Activated CD4-positive, alpha-beta T cell treated with anti-CD3 and anti-CD28 coated beads, Interleukin-2, amount 50 U/mL, for 4 hours (primary cell): Measurements from ENCODE around the gene NAPA.

ENCODE experiments used
- DNase-seq, 2 experiments: peaks; one replicate each; pipeline ENCODE4 v3.0.0-alpha.2; 2020

The NAPA gene

DNA sequence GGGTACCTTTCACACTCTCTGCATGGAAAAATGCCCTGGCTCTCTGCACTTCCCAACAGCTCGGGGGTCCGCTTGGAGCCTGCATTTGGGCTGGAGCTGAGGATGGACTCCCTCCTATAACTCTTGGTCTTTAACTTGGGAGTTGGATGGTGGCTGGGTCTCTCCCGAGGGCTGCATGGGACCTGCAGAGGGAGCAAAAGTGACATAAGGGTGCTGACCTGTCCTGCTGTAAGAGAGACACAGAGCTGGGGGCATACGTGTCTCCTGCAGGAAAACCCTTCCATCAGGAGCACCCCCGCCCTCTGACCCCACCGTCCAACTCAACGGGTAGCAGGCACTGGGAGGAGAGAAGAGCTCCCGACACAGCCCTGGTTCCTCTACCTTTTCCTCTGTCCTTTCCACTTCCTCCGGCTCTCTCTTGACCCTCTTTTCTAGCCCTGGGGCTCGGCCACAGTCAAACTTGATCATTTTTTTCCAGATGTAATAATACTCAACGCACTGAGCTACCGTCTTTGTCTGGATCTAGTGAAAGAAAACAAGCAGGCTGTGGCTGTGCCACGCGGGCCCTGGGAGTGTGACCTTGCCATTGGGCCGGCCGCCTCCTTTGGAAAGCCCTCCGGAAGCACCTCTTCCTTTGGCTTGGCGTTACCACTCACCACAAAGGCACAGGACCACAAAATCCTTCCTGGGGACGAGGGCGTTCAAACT is 6.8 kb upstream of the NAPA start:
- no peak for DNase-seq

DNA sequence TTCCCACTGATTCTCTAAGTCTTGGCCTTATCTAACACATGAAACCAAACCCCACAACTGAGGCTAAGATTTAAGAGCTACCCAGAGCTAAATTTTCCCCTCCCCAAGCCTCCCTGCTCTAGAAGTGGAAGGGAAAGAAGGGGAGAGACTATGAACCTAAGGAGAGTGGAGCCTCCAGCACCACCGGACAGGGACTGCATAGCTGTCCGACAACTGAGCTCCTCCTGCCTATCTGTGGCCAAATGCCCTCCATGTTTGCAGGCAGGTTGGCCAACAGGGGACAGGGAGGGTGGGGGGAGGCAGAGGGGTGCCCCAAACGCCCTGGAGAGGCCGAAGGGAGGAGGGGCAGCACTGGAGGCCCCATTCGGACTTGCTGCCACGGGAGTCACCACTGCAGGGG is 6.0 kb upstream of the NAPA start:
- DNase-seq = no peak

DNA sequence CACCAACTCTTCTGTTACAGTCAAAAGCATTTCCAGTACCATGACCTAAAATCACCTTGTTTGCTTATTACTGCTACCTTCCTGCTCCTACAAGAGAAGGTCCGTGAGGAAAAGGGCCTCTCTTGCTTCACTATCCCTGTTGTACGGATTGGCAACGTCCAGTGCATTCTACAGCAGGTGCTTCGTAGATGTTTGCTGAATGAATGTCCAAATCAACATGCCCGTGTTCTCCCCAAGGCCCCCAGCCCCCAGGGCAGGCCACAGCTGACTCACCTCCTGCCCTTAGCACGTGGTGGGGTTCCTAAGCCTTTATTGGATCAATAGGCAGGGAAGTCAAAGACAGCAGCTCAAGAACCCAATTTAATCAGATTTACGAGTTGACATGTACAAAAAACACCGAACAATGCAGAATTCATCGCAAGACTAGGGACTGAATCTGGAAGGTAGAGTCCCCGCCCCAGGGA is 5.5 kb upstream of the NAPA start:
- no peak for DNase-seq

DNA sequence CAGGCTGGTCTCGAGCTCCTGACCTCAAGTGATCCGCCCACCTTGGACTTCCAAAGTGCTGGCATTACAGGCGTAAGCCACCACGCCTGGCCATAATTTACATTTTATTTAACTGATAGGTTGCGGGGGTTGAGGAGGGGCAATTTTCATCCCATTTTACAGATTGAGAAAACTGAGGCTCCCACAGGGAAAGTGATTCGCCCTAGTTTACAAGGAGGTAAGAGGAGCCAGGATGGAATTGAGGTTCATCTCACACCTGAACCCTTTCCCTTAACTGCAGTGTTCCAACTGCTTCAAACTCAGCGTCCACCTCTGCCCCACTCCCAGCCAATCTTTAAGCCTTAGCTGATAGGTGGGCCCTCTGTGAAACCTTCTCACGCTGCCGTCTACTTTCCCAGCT is 4.0 kb upstream of the NAPA start:
- DNase-seq = no peak

DNA sequence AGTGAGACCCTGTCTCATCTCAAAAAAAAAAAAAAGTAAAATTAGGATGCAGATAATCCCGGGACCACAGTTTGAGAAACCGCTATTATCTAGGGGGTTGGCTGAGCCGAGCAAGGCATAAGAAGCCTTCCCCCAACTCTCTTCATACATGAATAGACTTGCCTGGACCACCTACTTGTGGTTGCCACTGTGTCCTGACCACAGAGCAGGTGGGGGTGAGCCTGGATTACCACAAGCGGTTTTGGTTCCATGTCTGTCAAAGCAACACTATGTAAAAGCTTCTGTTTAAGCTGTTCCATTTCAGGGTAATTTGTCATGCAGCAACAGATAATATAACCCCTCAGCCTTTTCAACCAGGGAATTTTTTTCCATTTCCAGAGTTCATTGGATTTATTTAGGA is 3.3 kb upstream of the NAPA start:
- DNase-seq = peak; percentile 23 to 29

DNA sequence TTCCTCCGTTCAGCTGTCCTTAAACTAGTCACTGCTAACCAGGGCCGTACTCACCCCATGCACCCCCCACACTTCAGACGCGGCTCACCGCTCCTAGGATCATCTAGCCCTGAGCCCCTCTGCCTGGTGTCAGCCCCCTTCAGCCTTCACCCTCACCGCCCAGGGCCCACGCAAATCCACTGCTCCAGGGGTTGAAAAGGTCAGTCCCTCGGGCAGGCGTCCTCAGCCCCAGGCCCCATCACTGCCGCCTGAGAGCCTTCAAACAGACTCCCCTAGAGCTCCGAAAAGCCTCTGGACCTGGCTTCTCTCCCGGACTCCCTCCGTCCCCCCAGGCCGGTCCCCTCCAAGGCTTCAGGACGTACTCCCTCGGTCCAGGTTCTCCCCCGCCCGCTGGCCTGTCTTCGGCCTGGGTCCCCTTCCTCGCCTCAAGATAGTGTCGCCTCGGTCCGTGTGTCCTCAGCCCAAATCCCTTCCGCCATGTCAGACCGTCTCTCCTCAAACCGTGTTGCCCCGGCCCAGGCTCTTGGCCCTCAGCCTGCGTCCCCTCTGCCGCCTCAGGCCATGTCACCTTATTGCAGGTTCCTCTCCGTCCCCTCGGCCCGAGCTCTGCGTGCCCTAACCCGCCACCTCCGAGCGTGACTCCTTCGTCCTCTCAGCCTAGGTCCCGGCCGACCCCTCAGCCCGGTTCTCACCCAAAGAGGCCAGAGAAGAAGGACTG is 553 bp downstream of the NAPA start:
- DNase-seq = no peak

DNA sequence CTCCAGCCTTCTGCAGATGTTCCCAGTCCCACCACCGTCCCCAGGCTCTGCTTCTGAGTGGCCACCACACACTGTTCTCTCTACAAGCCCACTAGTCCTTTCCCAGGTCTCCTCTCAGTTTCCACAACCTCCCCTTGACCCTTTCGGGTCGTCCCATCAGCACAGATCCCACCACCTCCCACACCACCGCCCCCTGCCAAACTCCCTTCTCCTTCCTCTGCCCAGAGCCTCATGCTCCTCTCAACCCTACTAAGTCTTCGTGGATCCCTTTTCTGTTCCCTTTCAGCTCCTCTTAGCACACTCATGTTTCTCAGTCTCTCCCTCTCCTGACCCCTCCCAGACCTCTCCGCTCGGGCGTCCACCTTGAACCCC is 1.9 kb downstream of the NAPA start:
- DNase-seq = no peak

DNA sequence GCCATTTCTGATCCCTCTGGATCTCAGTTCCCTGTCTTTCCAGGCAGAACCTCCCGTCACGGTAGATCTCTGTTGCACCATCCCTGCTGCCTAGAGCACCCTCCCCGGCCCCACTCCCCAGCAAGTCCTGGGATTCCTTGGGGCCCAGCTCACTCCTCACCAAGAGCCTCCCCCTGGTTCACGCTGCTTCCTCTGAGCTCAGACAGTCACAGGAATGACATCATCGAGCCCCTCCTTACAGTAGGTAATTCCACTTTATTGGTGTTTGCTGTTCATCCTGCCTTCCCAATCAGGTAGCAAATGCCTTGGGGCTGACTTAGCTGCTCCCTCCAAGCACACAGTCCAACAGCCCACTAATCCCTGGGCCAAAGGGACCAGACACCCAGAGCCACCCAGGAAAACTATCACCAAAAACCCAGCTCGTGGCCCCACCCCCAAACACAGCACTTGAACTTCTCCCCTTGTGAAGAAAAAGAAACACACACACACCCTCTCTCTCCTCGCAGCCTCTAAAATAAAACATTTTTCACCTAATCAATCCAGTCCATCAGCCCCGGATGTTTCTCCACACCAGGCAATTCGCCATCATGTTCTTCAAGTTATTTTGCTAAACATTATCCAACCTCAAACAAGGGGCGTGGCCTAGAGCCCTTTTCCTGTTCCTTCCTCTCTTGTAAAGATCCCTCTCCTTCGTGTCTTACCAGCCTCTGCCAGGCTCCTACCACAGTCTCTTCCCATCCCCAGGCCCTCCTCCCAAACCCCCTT is 2.5 kb downstream of the NAPA start:
- no peak for DNase-seq

DNA sequence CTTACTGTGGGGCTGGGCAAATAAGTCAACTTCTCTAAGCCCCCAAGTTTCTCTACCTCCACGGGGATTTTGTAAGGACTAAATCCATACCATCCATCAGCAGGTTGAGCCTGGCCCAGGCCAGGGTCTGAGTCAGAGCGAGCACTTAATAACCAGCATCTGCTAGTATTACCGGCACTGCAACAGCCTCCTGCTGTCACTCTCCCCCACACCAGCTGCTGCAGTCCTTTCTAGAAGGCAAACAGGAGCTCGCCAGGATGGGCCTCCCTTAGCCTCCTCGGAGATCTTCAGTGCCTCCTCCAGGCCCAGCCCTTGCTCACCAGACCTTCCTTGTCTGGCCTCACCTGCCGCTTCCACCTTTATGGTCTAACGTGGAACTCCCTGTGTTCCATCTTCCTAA is 3.2 kb downstream of the NAPA start:
- no peak for DNase-seq

DNA sequence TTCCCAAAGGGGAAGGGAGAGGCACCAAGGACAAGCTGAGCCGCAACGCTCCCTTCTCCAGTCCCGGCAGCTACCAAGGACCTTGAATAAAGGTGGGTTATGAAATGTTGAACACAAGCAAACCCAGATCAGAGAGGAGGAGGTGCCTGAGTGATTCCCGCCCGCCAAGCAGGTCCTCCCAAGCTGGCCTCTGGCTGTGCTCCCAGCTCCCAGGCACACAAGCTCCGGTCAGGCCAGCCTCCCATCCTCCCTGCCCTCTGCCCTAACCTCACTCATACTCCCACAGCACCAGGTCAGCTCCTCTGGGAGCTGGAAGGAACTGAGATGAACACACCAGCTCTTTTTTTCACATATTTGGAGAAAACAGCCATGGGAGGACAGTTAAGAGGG is 3.7 kb downstream of the NAPA start:
- DNase-seq = no peak

DNA sequence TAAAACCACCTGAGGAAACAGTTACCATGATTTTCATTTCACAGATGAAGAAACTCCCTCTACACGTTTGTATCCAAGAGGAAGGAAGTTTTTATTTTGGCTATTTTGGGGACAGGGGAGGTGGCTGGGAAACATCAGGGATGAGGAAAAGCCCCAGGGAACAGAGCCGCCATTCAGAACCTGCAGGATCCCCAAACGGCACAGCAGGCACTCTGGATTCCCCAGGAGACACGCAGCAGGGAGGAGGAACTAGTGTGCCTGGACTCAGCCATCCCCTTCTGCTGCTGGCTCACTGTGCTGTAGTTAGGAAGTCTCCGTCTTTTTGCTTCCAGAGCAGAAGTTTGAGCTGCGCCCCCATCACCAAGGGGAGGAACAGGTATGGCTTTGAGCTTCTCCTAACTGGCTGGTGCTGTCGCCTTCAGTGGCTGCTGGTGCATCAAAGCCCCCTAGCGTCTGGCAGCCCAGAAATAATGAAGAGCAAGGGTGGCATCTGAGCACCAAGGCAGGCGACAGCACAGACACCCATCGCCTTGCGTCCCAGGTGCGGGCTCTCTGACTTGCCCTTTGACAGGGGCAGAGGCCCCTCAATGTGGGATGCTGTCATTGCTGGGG is 4.2 kb downstream of the NAPA start:
- DNase-seq = no peak

DNA sequence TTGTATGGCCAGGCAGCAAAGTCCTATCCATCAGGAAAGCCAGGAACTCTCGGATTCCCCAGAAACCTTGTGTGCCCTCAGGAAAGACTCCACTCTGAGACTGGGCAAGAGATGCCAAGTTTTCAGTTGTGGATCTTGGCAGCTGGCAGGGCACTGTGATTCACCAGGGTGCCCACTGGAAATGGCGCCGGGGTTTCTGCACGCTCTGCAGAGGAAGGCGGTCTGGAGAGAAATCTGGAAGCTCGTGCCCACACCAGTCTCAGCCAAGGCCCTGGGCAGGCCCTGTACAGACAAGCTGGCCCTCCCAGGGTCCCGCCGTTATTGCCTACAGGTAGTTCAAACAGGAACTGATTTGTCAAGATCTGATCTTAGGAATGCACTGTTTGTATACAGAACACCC is 4.9 kb downstream of the NAPA start:
- DNase-seq = no peak

DNA sequence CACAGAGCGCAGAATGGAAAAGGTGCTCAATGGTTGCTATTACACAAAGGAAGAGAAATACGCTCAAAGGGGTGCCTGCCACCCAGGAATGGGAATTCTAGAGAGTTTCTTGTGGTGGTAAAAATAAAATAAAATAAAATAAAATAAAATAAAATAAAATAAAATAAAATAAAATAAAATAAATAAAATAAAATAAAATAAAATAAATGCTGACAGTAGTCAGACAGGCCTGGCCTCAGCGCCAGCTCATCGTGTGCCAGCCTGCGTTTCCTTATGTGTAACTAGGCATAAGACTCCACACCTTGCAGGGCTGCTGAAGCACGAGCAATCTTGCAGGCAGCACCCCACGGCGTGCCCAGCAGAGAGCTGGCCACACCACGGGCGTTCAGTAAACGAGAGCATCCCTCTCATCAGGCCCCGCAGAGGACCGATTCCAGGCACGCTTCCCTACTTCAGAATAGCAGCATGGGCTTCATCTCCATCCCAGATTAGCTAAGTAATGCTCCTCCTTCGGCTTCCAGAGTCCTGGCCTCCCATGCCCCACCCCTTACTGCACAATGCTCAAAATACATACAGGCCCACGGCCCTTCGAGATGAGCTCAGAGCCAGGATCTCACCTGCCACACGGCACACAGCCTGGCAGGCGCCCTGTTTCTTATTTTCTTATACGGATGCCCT is 5.6 kb downstream of the NAPA start:
- no peak for DNase-seq

DNA sequence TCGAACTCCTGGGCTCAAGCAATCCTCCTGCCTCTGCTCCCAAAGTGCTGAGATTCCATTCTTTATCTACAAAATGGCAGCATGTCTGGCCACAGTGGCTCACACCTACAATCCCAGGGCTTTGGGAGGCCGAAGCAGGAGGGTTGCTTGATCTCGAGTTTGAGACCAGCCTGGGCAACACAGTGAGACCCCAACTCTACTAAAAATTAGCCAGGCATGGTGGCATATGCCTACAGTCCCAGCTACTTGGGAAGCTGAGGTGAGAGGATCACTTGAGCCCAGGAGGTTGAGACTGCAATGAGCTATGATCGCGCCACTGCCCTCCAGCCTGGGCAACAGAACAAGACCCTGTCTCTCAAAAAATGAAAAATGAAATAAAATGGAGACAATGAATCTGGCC is 6.1 kb downstream of the NAPA start:
- no peak for DNase-seq

DNA sequence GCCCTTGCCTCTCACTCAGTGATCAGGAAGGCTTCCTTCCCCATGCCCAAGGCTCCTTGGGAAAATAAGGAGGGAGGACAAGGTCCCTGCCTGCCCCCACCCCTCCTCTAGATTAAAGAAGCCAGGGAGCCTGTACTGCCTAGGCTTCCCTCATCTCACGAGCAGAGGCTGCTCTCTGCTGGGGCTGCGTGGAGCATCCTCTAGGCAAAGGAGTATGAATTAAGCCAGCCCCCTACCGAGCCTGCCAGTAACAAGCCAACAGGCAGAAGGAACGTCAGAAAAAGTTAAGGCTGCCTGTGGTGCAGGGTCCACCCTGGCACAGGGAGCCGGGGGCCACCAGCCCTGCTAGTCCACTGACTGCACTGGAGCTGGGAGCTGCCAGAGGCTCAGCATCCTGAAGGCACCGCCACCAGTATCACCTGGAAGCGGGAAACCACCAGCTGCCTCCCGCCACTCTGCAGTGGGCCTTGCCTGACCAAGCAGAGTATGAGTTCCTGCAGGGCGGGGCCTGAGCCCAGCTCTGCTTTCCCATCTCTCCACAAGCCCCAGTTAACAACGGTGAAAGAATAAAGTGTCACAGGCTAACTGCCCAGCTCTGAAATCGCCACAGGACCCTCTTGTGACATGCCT is 6.8 kb downstream of the NAPA start:
- no peak for DNase-seq

DNA sequence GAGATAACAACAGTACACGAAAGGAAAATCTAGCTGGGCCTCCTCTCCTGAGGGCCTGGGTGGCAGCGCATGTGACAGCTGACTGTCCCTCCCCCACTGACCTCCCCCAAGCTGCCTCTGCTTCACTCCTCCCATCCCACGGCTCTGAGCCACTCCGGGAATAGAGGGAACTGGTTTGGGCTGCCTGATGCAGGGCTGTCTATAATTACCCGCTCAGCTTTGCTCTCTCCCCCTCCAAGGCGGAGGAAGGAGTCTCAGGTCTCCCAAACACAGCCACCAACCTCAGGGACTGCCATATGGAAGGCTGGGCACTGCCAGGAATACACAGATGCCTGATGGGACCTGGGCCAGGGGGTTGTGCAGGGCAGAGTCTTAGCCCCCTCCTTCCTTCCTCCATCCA is 7.9 kb downstream of the NAPA start:
- no peak for DNase-seq

DNA sequence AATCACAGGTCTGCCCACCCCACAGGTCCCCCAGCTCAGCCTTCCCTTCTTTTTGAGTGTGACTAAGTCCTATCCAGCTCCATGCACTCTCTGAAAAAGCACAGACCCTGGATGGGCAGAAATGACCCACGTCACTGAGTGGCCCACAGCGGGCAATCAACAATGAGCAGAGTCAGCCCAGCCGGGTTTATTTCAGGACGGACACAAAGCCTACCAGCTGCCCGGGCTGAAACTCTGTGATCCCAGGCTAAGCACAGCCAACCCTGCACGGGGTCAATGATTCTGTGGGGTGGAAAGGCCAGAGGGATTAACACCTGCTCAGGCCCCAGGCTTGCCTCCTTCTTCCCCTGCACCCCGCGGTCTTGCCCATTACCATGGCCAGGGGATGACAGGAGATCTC is 8.4 kb downstream of the NAPA start:
- DNase-seq = no peak

DNA sequence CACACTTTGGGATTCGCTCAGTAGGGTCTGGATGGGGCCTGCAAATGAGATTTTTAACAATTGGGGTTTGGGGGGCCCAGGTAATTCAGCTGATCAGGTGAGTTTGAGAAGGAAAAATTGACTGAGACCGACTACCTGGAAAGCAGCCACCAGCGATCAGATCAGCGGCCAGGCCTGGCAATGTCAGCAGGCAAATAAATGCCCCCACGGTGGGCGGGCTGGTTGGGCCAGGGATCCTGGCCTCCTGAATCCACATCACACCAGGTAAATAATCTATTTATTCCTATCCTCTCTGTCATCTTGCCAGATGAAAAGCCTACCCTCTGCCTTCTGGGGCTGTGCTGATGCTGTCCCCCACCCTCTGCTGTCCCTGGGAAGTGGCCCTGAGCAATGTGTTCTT is 9.4 kb downstream of the NAPA start:
- no peak for DNase-seq

DNA sequence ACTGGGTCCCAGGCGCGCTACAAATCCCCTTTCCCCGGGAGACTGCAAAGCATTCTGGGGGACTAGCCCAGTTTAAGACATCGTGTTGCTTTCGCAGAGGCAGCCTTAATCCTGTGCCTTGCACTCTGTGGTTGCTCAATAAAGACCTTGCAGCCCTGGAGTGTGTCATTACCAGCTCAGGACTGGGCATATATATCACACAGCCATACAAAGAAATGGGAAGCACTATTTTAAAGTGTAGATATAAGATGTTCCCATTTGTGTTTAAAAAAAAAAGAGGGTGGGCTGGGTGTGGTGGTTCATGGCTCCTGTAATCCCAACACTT is 11.1 kb downstream of the NAPA start:
- no peak for DNase-seq

DNA sequence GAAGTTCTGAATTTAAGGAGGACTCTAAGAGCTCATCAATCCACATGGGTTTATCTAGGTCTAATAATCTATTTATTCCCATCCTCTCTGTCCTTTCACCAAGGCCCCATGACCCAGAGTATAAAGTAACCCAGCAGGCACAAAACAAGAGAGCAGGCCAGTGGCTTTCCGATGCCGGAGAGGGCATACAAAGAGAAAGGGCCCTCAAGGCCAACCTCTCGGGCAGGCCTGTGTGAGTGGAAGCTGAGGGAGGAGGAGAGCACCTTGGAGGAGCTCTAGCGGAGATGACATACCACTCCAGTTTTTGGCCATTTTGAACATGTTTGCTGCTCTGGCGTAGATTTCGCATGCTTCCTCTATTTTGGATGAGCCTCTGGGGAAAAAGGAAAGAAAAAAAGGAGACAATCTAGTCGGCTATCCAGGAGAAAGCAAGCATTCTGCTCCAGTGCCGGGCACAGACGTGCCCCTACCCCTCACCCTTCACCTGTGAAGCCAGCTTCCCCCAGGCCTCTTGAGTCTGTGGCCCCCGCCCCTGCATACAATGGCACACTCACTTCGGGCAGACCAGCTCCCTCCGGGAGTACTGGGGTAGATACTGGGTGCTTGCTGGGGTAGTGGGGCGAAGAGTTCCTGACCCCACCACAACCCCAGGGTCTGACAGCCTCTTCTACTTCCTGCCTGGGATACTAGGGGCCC is 11.6 kb downstream of the NAPA start:
- no peak for DNase-seq

DNA sequence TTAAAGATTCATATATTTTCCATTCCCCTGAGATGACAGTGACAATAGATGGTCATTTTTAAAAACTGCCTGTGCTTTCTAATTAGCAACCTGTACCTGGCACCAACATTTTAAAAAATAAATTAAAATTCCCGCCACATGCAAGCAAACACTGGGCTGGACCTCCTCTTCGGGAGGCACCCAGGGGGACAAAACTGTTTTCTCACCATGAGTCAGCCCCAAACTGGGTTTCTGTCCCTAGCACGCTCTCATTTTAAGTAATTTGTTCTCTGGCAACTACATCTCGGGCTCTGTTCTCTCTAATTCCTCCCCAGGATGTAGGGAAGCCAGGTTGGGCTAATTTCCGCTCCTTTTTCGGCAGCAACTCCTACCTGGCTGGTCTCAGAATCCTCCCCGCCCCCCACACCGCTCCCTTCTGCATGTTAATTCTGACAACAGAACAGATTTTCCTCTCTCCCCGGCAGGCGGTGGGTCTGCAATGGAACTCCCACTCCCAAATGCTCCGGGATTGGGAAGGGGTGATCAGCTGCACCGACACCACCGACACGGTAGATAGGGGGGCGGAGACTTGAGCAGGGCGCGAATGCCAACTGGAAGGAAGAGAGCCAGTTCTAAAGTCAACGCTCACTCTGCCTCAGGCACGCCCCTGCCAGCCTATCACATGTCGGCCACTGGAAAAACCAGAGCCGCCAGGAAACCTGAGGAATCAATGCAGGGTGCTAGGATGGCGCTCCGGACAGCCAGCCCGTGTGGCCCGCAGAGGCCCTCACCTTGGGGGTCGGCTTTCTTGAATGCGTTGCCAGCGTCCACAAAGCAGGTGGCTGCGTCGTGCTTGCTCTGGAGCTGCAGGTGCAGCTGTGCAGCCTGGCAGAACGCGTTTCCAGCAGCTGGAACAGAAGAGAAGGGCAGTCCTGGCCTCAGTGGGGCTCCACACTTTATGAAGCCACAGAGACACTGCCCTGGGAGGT is 14.7 kb downstream of the NAPA start:
- DNase-seq = no peak
